Adrenal gland (tissue), 12 donors: ENCODE data around the gene CAMK2A. TPM values are rescaled to one million over a fixed set of nuclear protein-coding genes. Genes with fewer than 3 reads are reported as not detected.

ENCODE experiments used
- DNase-seq, 7 donors: peaks; one replicate each; pipeline ENCODE4 v3.0.0-alpha.2; 2019 to 2020
- H3K27ac ChIP-seq, 5 donors: fragments of 200-600 bp; sonication (generic) in 4 of 5; 1 replicate in 3 of 5; 2 replicates in 2 of 5; pipeline versions ENCODE4 v1.5.1 to v1.8.0; 2016 to 2020; ENCODE audit warnings: mild to moderate bottlenecking in 1 of 5
- H3K27me3 ChIP-seq: fragments of 200-600 bp; 2 replicates; pipeline ENCODE4 v1.8.0; 2021
- H3K36me3 ChIP-seq, 2 donors: fragments of 200-600 bp; replicated peaks in 1 of 2; 1 replicate in 1 of 2; 2 replicates in 1 of 2; pipeline versions ENCODE4 v1.5.1 to v1.8.0; 2018 to 2022
- H3K4me1 ChIP-seq, 2 donors: fragments of 200-600 bp; replicated peaks in 1 of 2; 1 replicate in 1 of 2; 2 replicates in 1 of 2; pipeline versions ENCODE4 v1.5.1 to v1.8.0; 2018 to 2021
- H3K4me3 ChIP-seq, 4 donors: fragments of 200-600 bp; sonication (generic) in 3 of 4; one replicate each; pipeline ENCODE4 v1.5.1; 2016 to 2018
- H3K9me3 ChIP-seq, 3 donors: fragments of 200-600 bp; sonication (generic) in 1 of 3; replicated peaks in 1 of 3; 1 replicate in 2 of 3; 2 replicates in 1 of 3; pipeline versions ENCODE4 v1.5.1 to v1.8.0; 2016 to 2021
- POLR2A ChIP-seq, 2 donors: fragments of 450-650 bp; IDR thresholded peaks; one replicate each; pipeline ENCODE4 v1.6.1; 2017; ENCODE audit warnings: antibody characterized with exemption in 2 of 2, mild to moderate bottlenecking in 2 of 2, moderate library complexity in 1 of 2
- WGBS, 4 donors: extraction: QIAGEN DNeasy Blood & Tissue Kit in 2 of 4; methylation state at CpG; one replicate each; pipeline versions ENCODE4 v1.1.5 to v1.1.7; 2013 to 2017; 5-methylcytosine and 5-hydroxymethylcytosine counted together
- intact Hi-C, 2 donors: fragments of 100-400 bp; cut with DNase I; formaldehyde crosslinking; loops; one replicate each; pipeline versions ENCODE4 v1.14.1 to v1.15.0; 2022 to 2023
- polyA plus RNA-seq, 3 donors: library from polyadenylated mRNA; stranded (reverse); fragments of 200-250 nt in 2 of 3; fragments of 350-450 nt in 1 of 3; fragmentation: Illumina TruSeq in 1 of 3; extraction: RNeasy Lipid Tissue Mini Kit (QIAGEN cat#74804) in 1 of 3; gene quantifications; one replicate each; pipeline ENCODE4 v1.2.3, GENCODE V29; 2013 to 2014
- total RNA-seq, 9 donors: library from RNA; depleted of rRNA in 4 of 9; stranded (reverse); fragments of >200 nt in 4 of 9; fragments of 120-200 nt in 1 of 9; fragmentation: NEBNext Ultra II Directional in 1 of 9; extraction: Animal tissue kit (Norgen Biotek cat#: 25700) in 1 of 9; gene quantifications; one replicate each; pipeline versions ENCODE4 v1.1.0 to v1.2.4, GENCODE V29; 2013 to 2023
- TF ChIP-seq, protein P1 (sequence below), 6 experiments: fragments of 450-650 bp in 4 of 6; fragments of 200-600 bp in 2 of 6; sonication (generic) in 1 of 6; IDR thresholded peaks; 1 replicate in 5 of 6; 2 replicates in 1 of 6; pipeline versions ENCODE4 v1.5.1 to v1.8.0; 2016 to 2021; ENCODE audit warnings: antibody characterized with exemption in 6 of 6, mild to moderate bottlenecking in 2 of 6, moderate library complexity in 1 of 6
- donor health status: healthy with polysubstance abuse.
- donor health status: Bipolar disorder and iron deficiency.
- donor health status: DM: yes; HTN: yes; CAD: no.
- donor health status: DM: no; HTN: no; CAD: no.
- donor health status: DM: no; HTN: no; CAD: no.
- donor health status: DM: yes; HTN: yes; CAD: no.

CAMK2A gene
- total and polyA plus RNA-seq, 12 donors: 0.23 to 1.3 (median 0.64) TPM; not detected in 3

GRCh38 chr5:150206098-150206778, 83.3 kb downstream of the CAMK2A start:
- no peak for TF ChIP-seq POLR2A (IDR thresholded peaks at IDR 0.05)
- TF ChIP-seq, protein P1, sequence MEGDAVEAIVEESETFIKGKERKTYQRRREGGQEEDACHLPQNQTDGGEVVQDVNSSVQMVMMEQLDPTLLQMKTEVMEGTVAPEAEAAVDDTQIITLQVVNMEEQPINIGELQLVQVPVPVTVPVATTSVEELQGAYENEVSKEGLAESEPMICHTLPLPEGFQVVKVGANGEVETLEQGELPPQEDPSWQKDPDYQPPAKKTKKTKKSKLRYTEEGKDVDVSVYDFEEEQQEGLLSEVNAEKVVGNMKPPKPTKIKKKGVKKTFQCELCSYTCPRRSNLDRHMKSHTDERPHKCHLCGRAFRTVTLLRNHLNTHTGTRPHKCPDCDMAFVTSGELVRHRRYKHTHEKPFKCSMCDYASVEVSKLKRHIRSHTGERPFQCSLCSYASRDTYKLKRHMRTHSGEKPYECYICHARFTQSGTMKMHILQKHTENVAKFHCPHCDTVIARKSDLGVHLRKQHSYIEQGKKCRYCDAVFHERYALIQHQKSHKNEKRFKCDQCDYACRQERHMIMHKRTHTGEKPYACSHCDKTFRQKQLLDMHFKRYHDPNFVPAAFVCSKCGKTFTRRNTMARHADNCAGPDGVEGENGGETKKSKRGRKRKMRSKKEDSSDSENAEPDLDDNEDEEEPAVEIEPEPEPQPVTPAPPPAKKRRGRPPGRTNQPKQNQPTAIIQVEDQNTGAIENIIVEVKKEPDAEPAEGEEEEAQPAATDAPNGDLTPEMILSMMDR (IDR thresholded peaks at IDR 0.05): no peak

GRCh38 chr5:150204590-150204960, 85.0 kb downstream of the CAMK2A start:
- no peaks in the 10 kb centered on the region for H3K4me1 ChIP-seq
- no peak overlapping the region for H3K4me3 ChIP-seq
- no peaks in the 10 kb centered on the region for H3K27me3 ChIP-seq
- H3K36me3 ChIP-seq: no peaks in the 10 kb centered on the region
- no peak for DNase-seq
- no peak for TF ChIP-seq POLR2A (IDR thresholded peaks at IDR 0.05)
- TF ChIP-seq, protein P1 (IDR thresholded peaks at IDR 0.05): no peak
- no peak overlapping the region for H3K27ac ChIP-seq
- 84 to 99% (median 97%) methylated on average over 10 to 13 of the region's 13 CpGs for WGBS, 4 donors
- intact Hi-C loops: no loop called here
- no peaks in the 10 kb centered on the region for H3K9me3 ChIP-seq

More at GRCh38 chr5:150206098-150206778, 83.3 kb downstream of the CAMK2A start:
- Histone ChIP-seq H3K27me3 (no peaks in the 10 kb centered on the region), H3K9me3 (no peaks in the 10 kb centered on the region), H3K4me1 (no peaks in the 10 kb centered on the region), H3K36me3 (no peaks in the 10 kb centered on the region), H3K4me3 (no peak overlapping the region), H3K27ac (no peak overlapping the region)
- no peak for DNase-seq
- WGBS, 4 donors: 70 to 89% (median 82%) methylated on average over 2 to 6 of the region's 6 CpGs
- intact Hi-C loops: no loop called here

GRCh38 chr5:150203832-150204589, 85.6 kb downstream of the CAMK2A start:
- Histone ChIP-seq H3K9me3 (no peaks in the 10 kb centered on the region), H3K36me3 (no peaks in the 10 kb centered on the region), H3K27me3 (no peaks in the 10 kb centered on the region), H3K27ac (no peak overlapping the region), H3K4me1 (no peaks in the 10 kb centered on the region), H3K4me3 (no peak overlapping the region)
- WGBS, 4 donors: 68 to 82% (median 76%) methylated on average over 9 to 12 of the region's 12 CpGs
- TF ChIP-seq, protein P1 (IDR thresholded peaks at IDR 0.05): no peak
- TF ChIP-seq POLR2A (IDR thresholded peaks at IDR 0.05): no peak
- intact Hi-C loops: no loop called here
- DNase-seq: peak in 2 of 7 donors; percentile 35 to 39

- no peaks in the 10 kb centered on the region for H3K9me3 ChIP-seq
- no peak overlapping the region for H3K4me3 ChIP-seq
- no peaks in the 10 kb centered on the region for H3K4me1 ChIP-seq
- intact Hi-C loops: no loop called here
- H3K27me3 ChIP-seq: no peaks in the 10 kb centered on the region
- TF ChIP-seq, protein P1 (IDR thresholded peaks at IDR 0.05): no peak
- TF ChIP-seq POLR2A (IDR thresholded peaks at IDR 0.05): no peak
- 89 to 96% (median 93%) methylated on average over 5 to 10 of the region's 10 CpGs for WGBS, 4 donors
- no peak for DNase-seq
- no peaks in the 10 kb centered on the region for H3K36me3 ChIP-seq
- no peak overlapping the region for H3K27ac ChIP-seq
Measured at GRCh38 chr5:150202501-150202900, 87.1 kb downstream of the CAMK2A start.
